ENCODE results near the gene PAPLN. TPM values are rescaled to one million over a fixed set of nuclear protein-coding genes. Genes with fewer than 3 reads are reported as not detected.

PAPLN gene
- total RNA-seq, 1 donor from 2014 or later, result 2.7 TPM

DNA sequence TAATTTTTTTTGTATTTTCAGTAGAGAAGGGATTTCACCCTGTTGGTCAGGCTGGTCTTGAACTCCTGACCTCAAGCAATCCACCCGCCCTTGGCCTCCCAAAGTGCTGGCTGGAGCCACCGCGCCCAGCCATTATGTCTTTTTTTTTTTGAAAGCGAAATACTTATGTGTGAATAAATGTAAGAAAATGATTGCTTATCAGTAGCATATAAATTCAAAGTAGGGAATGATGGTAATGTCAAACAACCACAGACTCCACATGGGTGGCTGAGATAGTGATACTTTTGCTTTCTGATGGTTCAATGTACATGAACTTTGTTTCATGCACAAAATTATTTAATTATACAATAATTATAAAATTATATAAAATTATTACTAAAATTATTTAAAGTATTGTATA is 75.8 kb downstream of the PAPLN start:
- peaks cover 3% of the 10 kb centered on the region for H3K4me1 Mint-ChIP-seq (ENCODE audit: low read depth)
- no peak for DNase-seq (ENCODE audit: low spot score, unreplicated experiment)
- no peak overlapping the region for H3K27ac Mint-ChIP-seq
- H3K4me3 Mint-ChIP-seq (ENCODE audit: low read depth), result no peak overlapping the region
- TF ChIP-seq, protein P1, sequence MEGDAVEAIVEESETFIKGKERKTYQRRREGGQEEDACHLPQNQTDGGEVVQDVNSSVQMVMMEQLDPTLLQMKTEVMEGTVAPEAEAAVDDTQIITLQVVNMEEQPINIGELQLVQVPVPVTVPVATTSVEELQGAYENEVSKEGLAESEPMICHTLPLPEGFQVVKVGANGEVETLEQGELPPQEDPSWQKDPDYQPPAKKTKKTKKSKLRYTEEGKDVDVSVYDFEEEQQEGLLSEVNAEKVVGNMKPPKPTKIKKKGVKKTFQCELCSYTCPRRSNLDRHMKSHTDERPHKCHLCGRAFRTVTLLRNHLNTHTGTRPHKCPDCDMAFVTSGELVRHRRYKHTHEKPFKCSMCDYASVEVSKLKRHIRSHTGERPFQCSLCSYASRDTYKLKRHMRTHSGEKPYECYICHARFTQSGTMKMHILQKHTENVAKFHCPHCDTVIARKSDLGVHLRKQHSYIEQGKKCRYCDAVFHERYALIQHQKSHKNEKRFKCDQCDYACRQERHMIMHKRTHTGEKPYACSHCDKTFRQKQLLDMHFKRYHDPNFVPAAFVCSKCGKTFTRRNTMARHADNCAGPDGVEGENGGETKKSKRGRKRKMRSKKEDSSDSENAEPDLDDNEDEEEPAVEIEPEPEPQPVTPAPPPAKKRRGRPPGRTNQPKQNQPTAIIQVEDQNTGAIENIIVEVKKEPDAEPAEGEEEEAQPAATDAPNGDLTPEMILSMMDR (IDR thresholded peaks at IDR 0.05; ENCODE audit: unreplicated experiment), result no peak
- peaks cover under 1% of the 10 kb centered on the region for H3K36me3 Mint-ChIP-seq (ENCODE audit: insufficient read depth)
- no peaks in the 10 kb centered on the region for H3K9me3 Mint-ChIP-seq (ENCODE audit: low read depth)
- H3K27me3 Mint-ChIP-seq, result no peaks in the 10 kb centered on the region

DNA sequence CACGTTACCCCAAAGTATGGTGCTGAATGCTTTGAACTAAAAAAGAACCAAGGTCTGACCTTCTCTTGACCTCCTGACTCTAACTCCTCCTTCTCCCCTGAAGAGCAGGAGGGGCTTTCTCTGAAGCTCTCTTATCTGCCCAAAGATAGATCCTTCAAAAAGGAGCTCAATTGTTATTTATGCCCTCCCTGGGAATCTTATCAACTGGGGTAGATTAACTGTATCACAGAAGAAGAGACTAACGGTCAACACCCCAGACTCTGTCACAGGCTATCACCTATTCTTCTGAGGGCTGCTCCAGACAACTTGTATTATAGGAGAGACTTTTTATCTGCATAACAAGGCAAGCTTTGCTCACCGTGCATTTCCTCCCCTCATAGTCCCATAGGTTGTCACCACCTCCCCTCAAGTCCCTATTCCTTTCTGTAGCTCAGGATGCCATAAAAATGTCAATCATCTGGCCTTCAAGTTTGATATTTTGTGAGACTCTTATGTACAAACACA is 86.6 kb downstream of the PAPLN start:
- Mint-ChIP-seq H3K27ac (peak overlapping the region; percentile 4), H3K9me3 (ENCODE audit: low read depth) (no peaks in the 10 kb centered on the region), H3K27me3 (no peaks in the 10 kb centered on the region), H3K36me3 (ENCODE audit: insufficient read depth) (peaks cover 4% of the 10 kb centered on the region), H3K4me1 (ENCODE audit: low read depth) (peaks cover 20% of the 10 kb centered on the region), H3K4me3 (ENCODE audit: low read depth) (no peak overlapping the region)
- DNase-seq (ENCODE audit: low spot score, unreplicated experiment), result no peak
- TF ChIP-seq, protein P1 (IDR thresholded peaks at IDR 0.05; ENCODE audit: unreplicated experiment), result no peak

Other genes with a start within 250 kb of the PAPLN start
- gene ZFYVE1, start 210.4 kb upstream of the PAPLN start, total RNA-seq, result 30.7 and 30.9 TPM in 2 replicates
- gene RBM25, start 179.0 kb upstream of the PAPLN start, total RNA-seq, result 133 and 135 TPM in 2 replicates
- 61.7 and 62.8 TPM in 2 replicates for gene PSEN1, start 101.0 kb upstream of the PAPLN start, total RNA-seq
- 88.8 and 92.4 TPM in 2 replicates for gene NUMB, start 221.0 kb downstream of the PAPLN start, total RNA-seq